Activated naive CD4-positive, alpha-beta T cell treated with anti-CD3 and anti-CD28 coated beads, Interleukin-2, amount 50 U/mL, for 24 hours (primary cell): ENCODE data around the gene EARS2.
A peak's percentile ranks its signal among the peaks of the same experiment; 100 is the strongest.
"Not testable (repeated sequence)": the region's sequence is repeated elsewhere in the genome, so short reads cannot be mapped to it uniquely, and the experiment has no call there.

Experiments
- H3K27ac Mint-ChIP-seq: one replicate; pipeline ENCODE4 v1.8.0; 2021; ENCODE audit warnings: mild to moderate bottlenecking, mixed read lengths
- H3K27me3 Mint-ChIP-seq: one replicate; pipeline ENCODE4 v1.8.0; 2021; ENCODE audit warnings: mixed read lengths
- H3K36me3 Mint-ChIP-seq: one replicate; pipeline ENCODE4 v1.8.0; 2021; ENCODE audit warnings: mixed read lengths
- H3K4me1 Mint-ChIP-seq: one replicate; pipeline ENCODE4 v1.8.0; 2021; ENCODE audit warnings: mixed read lengths
- H3K4me3 Mint-ChIP-seq: one replicate; pipeline ENCODE4 v1.8.0; 2021; ENCODE audit warnings: mild to moderate bottlenecking, mixed read lengths
- H3K9me3 Mint-ChIP-seq: one replicate; pipeline ENCODE4 v1.8.0; 2021; ENCODE audit warnings: mixed read lengths

EARS2 gene

GRCh38 chr16:23544436-23544835 lies 12.7 kb downstream of the EARS2 start:
- Mint-ChIP-seq H3K27me3 (no peaks in the 10 kb centered on the region), H3K27ac (no peak overlapping the region), H3K9me3 (no peaks in the 10 kb centered on the region), H3K36me3 (peaks cover 10% of the 10 kb centered on the region), H3K4me3 (no peak overlapping the region), H3K4me1 (no peaks in the 10 kb centered on the region)

- not testable (repeated sequence) for H3K9me3 Mint-ChIP-seq, H3K27me3 Mint-ChIP-seq, H3K36me3 Mint-ChIP-seq, H3K27ac Mint-ChIP-seq, H3K4me3 Mint-ChIP-seq, H3K4me1 Mint-ChIP-seq
These were observed 16.4 kb downstream of the EARS2 start for GRCh38 chr16:23540817-23541178.

GRCh38 chr16:23539984-23540816 lies 16.9 kb downstream of the EARS2 start:
- H3K36me3 Mint-ChIP-seq: peaks cover 2% of the 10 kb centered on the region
- no peaks in the 10 kb centered on the region for H3K4me1 Mint-ChIP-seq
- H3K27me3 Mint-ChIP-seq: no peaks in the 10 kb centered on the region
- no peaks in the 10 kb centered on the region for H3K9me3 Mint-ChIP-seq
- H3K27ac Mint-ChIP-seq: no peak overlapping the region
- no peak overlapping the region for H3K4me3 Mint-ChIP-seq

- Mint-ChIP-seq H3K27ac (peak overlapping the region; percentile 23), H3K4me1 (no peaks in the 10 kb centered on the region), H3K9me3 (no peaks in the 10 kb centered on the region)
These were observed 18.3 kb downstream of the EARS2 start for GRCh38 chr16:23538919-23539278.

GRCh38 chr16:23537390-23537789 lies 19.8 kb downstream of the EARS2 start:
- H3K4me1 Mint-ChIP-seq: no peaks in the 10 kb centered on the region
- H3K4me3 Mint-ChIP-seq: no peak overlapping the region

More at GRCh38 chr16:23538919-23539278, 18.3 kb downstream of the EARS2 start:
- peaks cover 6% of the 10 kb centered on the region for H3K36me3 Mint-ChIP-seq
- H3K27me3 Mint-ChIP-seq: no peaks in the 10 kb centered on the region
- H3K4me3 Mint-ChIP-seq: no peak overlapping the region

GRCh38 chr16:23535901-23536300 lies 21.2 kb downstream of the EARS2 start:
- Mint-ChIP-seq H3K4me1 (no peaks in the 10 kb centered on the region), H3K36me3 (peaks cover 5% of the 10 kb centered on the region), H3K27me3 (no peaks in the 10 kb centered on the region), H3K4me3 (no peak overlapping the region), H3K27ac (no peak overlapping the region), H3K9me3 (no peaks in the 10 kb centered on the region)

More at GRCh38 chr16:23537390-23537789, 19.8 kb downstream of the EARS2 start:
- Mint-ChIP-seq H3K9me3 (no peaks in the 10 kb centered on the region), H3K36me3 (peaks cover 7% of the 10 kb centered on the region), H3K27ac (no peak overlapping the region), H3K27me3 (no peaks in the 10 kb centered on the region)

DNA sequence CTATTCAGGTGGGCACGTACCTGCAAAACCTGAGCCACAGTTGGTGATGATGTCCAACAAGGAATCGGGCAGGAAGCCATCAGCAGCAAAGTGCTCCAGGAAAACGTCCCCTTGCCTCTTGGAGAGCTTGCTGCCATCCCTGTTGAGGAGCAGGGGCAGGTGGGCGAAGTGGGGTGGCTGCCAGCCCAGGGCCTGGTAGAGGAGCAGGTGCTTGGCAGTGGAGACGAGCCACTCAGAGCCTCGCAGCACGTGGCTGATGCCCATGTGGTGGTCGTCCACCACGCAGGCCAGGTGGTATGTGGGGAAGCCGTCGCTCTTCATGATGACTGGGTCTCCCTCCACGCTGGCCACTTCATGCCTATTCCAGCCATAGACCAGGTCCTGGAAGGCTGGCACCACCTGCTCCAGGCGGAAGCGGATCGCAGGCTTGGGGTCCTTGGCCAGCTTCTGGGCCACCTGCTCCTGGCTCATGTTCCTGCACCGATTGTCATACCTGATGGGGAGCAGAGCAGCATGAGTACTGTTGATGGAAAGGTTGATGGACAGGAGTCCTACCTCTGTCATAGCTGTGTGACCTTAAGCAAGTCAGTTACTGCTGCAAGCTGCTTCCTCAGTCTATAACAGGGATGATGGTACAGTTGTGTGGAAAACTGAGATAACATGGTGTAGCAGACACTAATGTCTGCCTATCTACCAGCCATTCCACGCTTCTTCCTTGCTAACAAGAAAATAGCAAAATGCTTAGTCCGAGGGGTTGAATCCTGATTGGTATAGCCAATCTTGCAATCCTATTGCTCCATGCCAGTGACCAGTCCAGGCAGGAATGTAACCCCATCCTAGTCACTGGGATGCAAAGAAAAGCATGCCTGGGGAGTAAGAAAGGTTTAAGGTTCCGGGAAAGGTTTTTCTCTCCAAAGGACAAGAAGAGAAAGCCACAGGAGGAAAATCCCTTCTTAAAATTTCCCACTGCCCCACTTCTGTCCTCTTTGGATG lies 22.0 kb downstream of the EARS2 start:
- Mint-ChIP-seq H3K36me3 (peaks cover 5% of the 10 kb centered on the region), H3K27me3 (no peaks in the 10 kb centered on the region), H3K4me3 (no peak overlapping the region), H3K4me1 (no peaks in the 10 kb centered on the region), H3K27ac (no peak overlapping the region), H3K9me3 (no peaks in the 10 kb centered on the region)

DNA sequence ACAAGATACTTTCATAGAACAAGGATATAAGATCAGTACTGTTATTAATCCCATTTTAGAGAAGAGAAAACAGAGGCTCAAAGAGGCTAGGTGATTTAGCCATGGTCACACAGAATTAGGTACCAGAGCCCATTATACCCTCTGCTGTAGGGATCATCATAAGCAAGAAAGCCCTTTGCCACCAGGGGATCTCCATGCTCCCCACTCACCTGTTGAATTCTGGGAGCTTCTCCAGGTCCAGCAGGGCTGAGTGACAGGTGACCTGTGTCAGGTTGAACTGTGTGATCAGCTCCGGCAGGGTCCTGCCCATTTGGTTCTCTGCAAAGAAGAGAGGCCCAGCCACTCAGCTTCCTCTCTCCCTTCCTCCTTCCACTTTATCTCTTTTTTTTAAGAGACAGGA lies 24.7 kb downstream of the EARS2 start:
- peaks cover 6% of the 10 kb centered on the region for H3K36me3 Mint-ChIP-seq
- H3K4me1 Mint-ChIP-seq: no peaks in the 10 kb centered on the region
- no peaks in the 10 kb centered on the region for H3K27me3 Mint-ChIP-seq
- no peak overlapping the region for H3K4me3 Mint-ChIP-seq
- H3K9me3 Mint-ChIP-seq: no peaks in the 10 kb centered on the region
- no peak overlapping the region for H3K27ac Mint-ChIP-seq

GRCh38 chr16:23530062-23530461 lies 27.1 kb downstream of the EARS2 start:
- no peak overlapping the region for H3K27ac Mint-ChIP-seq
- H3K4me3 Mint-ChIP-seq: no peak overlapping the region
- peaks cover 10% of the 10 kb centered on the region for H3K36me3 Mint-ChIP-seq
- no peaks in the 10 kb centered on the region for H3K27me3 Mint-ChIP-seq
- no peaks in the 10 kb centered on the region for H3K9me3 Mint-ChIP-seq
- H3K4me1 Mint-ChIP-seq: no peaks in the 10 kb centered on the region

DNA sequence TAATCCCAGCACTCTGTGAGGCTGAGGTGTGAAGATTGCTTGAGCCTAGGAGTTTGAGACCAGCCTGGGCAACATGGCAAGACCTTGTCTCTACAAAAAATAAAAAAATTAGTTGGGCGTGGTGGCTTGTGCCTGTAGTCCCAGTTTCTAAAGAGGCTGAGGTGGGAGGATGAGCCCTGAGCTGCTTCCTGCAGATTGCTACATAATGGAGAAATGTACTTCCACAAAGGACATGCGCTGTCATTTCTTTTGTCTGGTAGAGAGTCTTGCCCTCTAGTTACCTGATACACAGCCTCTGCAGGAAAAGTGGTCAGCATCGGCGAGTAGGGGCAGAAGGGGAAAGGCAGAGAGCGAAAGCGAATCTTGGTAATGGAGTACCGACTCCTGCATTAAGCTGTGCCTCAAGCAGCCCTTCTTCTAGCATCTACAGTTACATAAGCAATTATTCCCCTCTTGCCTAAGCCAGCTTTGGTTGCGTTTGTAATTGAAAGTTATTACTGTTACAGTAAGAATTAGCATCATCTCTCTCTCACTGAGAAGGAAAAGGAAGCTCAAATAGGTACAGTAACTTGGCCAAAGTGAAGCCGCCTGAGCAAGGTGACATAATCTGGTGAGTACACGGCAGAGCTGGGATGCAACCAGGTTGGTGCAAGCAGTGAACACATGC lies 28.4 kb downstream of the EARS2 start:
- no peaks in the 10 kb centered on the region for H3K27me3 Mint-ChIP-seq
- H3K9me3 Mint-ChIP-seq: no peaks in the 10 kb centered on the region
- H3K36me3 Mint-ChIP-seq: peaks cover 11% of the 10 kb centered on the region
- no peak overlapping the region for H3K27ac Mint-ChIP-seq
- H3K4me1 Mint-ChIP-seq: no peaks in the 10 kb centered on the region
- no peak overlapping the region for H3K4me3 Mint-ChIP-seq

- Mint-ChIP-seq H3K4me1 (no peaks in the 10 kb centered on the region), H3K9me3 (no peaks in the 10 kb centered on the region), H3K27ac (no peak overlapping the region), H3K27me3 (no peaks in the 10 kb centered on the region), H3K4me3 (no peak overlapping the region), H3K36me3 (peaks cover 15% of the 10 kb centered on the region)
These were observed 29.0 kb downstream of the EARS2 start for GRCh38 chr16:23527961-23528643.

- Mint-ChIP-seq H3K9me3 (no peaks in the 10 kb centered on the region), H3K36me3 (peaks cover 16% of the 10 kb centered on the region), H3K27ac (no peak overlapping the region), H3K4me3 (no peak overlapping the region), H3K4me1 (no peaks in the 10 kb centered on the region), H3K27me3 (no peaks in the 10 kb centered on the region)
These were observed 32.3 kb downstream of the EARS2 start for GRCh38 chr16:23524886-23525285.

DNA sequence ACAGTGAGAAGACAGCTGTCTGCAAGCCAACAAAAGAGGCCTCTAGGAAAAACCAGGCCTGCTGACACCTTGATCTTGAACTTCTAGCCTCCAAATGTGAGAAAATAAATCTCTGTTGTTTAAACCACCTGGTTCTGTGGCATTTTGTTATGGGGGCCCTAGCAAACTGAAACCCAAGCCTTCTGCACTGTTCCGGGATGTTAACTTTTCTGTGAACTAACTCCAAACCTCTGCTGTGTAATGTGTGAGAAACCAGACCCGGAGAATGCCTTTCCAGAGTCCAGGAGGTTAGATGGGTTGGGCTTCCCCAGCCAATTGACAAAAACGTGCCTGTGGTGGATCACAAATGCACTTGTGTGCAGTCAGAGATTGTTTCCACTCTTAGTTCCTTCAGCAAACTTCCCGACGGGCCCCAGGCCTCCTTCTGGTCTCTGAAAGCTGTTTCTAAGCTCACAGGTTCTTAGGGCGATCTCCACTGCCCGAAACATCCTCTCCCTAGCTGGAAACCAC lies 33.2 kb downstream of the EARS2 start:
- Mint-ChIP-seq H3K4me1 (no peaks in the 10 kb centered on the region), H3K36me3 (peaks cover 19% of the 10 kb centered on the region), H3K27ac (peak overlapping the region; percentile 32)

DNA sequence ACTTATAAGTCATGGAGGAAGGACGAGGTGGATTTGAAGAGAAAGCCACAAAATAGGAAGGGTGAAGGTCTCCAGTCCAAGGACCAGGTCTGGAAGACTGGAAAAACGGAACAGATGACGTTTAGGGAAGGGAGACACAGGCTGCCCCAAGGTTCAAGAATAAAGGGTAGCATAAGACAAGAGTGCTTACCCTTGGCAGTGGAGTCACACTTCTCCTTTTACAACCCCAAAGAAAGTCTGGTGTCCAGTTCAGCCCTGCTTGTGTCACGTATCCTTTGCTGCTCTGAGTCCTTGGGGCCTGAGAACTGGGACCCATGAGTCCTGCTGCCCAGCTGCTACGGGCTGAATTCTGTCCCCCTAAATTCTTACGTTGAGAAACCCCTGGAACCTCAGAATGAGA lies 33.8 kb downstream of the EARS2 start:
- peaks cover 19% of the 10 kb centered on the region for H3K36me3 Mint-ChIP-seq
- no peak overlapping the region for H3K27ac Mint-ChIP-seq
- no peaks in the 10 kb centered on the region for H3K9me3 Mint-ChIP-seq
- H3K4me1 Mint-ChIP-seq: no peaks in the 10 kb centered on the region
- no peak overlapping the region for H3K4me3 Mint-ChIP-seq
- no peaks in the 10 kb centered on the region for H3K27me3 Mint-ChIP-seq

More for the DNA sequence above, 33.2 kb downstream of the EARS2 start:
- no peaks in the 10 kb centered on the region for H3K9me3 Mint-ChIP-seq
- no peaks in the 10 kb centered on the region for H3K27me3 Mint-ChIP-seq
- H3K4me3 Mint-ChIP-seq: no peak overlapping the region

DNA sequence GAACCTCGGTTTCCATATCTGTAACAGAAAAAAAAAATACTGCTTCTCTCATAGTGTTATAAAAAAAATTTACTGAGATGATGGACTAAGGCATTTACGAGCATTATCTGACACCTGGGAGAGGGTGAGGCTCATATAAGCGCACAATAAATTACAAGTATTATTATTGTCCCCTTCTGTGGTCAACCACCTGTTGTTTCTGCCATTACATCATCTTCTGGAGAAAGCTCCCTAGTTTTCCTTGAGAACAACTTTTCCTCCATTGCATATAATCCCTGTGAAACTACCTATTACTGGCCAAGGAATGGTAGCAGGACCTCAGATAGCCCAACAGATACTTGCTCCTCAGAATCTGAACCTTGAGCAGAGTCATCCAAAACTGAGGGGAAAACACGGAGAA lies 35.2 kb downstream of the EARS2 start:
- Mint-ChIP-seq H3K4me3 (no peak overlapping the region), H3K9me3 (no peaks in the 10 kb centered on the region), H3K4me1 (no peaks in the 10 kb centered on the region), H3K27ac (no peak overlapping the region), H3K36me3 (peaks cover 17% of the 10 kb centered on the region), H3K27me3 (no peaks in the 10 kb centered on the region)
